ENCODE data around the gene RAP1A. TPM values are rescaled to one million over a fixed set of nuclear protein-coding genes. Genes with fewer than 3 reads are reported as not detected.

Gene RAP1A
- total RNA-seq, 4 donors from 2014 or later = 34.0 to 87.2 (median 57.7) TPM

- intact Hi-C loops (cut with DNase I; ENCODE audit: low total_unique reads) (no loop called here), in situ Hi-C loops (cut with MboI; ENCODE audit: low pct_ligation_motif_present in 1 of 4, low pct_unique_long_range_greater_than_20kb in 1 of 4, low sequenced_read_pairs in 3 of 4) (no loop called here)
- TF ChIP-seq EP300 (IDR thresholded peaks at IDR 0.05; ENCODE audit: low read depth) (no peak), POLR2AphosphoS5 (IDR thresholded peaks at IDR 0.05) (no peak), POLR2A (IDR thresholded peaks at IDR 0.05) (no peak), CTCF (IDR thresholded peaks at IDR 0.05) (no peak)
- Histone ChIP-seq H3K36me3 (no peaks in the 10 kb centered on the region), H3K4me3 (no peak overlapping the region), H3K27ac (no peak overlapping the region), H3K9me3 (no peaks in the 10 kb centered on the region), H3K27me3 (no peaks in the 10 kb centered on the region), H3K4me1 (peaks cover 0 to 9% (median 7%) of the 10 kb centered on the region in 4 donors)
- 84 to 100% methylated on average over 1 to 2 of the region's 2 CpGs for WGBS, 2 donors (ENCODE audit: low coverage in 1 of 2)
- no peak for DNase-seq
These were observed 33.5 kb upstream of the RAP1A start for GRCh38 chr1:111586112-111586511.

GRCh38 chr1:111587509-111588174, 31.9 kb upstream of the RAP1A start:
- Histone ChIP-seq H3K27ac (no peak overlapping the region), H3K4me1 (peaks cover 6 to 14% (median 11%) of the 10 kb centered on the region in 4 donors), H3K27me3 (no peaks in the 10 kb centered on the region), H3K36me3 (no peaks in the 10 kb centered on the region), H3K4me3 (no peak overlapping the region), H3K9me3 (no peaks in the 10 kb centered on the region)
- no peak for DNase-seq
- intact Hi-C loops (cut with DNase I; ENCODE audit: low total_unique reads) (no loop called here), in situ Hi-C loops (cut with MboI; ENCODE audit: low pct_ligation_motif_present in 1 of 4, low pct_unique_long_range_greater_than_20kb in 1 of 4, low sequenced_read_pairs in 3 of 4) (no loop called here)
- 64 to 70% methylated on average over 4 of the region's 4 CpGs for WGBS, 2 donors (ENCODE audit: low coverage in 1 of 2)
- TF ChIP-seq CTCF (IDR thresholded peaks at IDR 0.05) (no peak), EP300 (IDR thresholded peaks at IDR 0.05; ENCODE audit: low read depth) (no peak), POLR2AphosphoS5 (IDR thresholded peaks at IDR 0.05) (no peak), POLR2A (IDR thresholded peaks at IDR 0.05) (no peak)

- no peak for DNase-seq
- in situ Hi-C loops (cut with MboI; ENCODE audit: low pct_ligation_motif_present in 1 of 4, low pct_unique_long_range_greater_than_20kb in 1 of 4, low sequenced_read_pairs in 3 of 4) = no loop called here
- 78 to 79% methylated on average over 6 of the region's 6 CpGs for WGBS, 2 donors (ENCODE audit: low coverage in 1 of 2)
These were observed 27.7 kb upstream of the RAP1A start for GRCh38 chr1:111591937-111592336.

More at GRCh38 chr1:111591937-111592336, 27.7 kb upstream of the RAP1A start:
- H3K9me3 ChIP-seq = no peaks in the 10 kb centered on the region
- H3K36me3 ChIP-seq = no peaks in the 10 kb centered on the region
- H3K27me3 ChIP-seq = no peaks in the 10 kb centered on the region
- H3K4me1 ChIP-seq = peaks cover 22 to 53% (median 31%) of the 10 kb centered on the region in 4 donors
- intact Hi-C loops (cut with DNase I; ENCODE audit: low total_unique reads) = no loop called here
- peak overlapping the region; percentile 81 to 84 (median 82) for H3K27ac ChIP-seq
- TF ChIP-seq CTCF (IDR thresholded peaks at IDR 0.05) (no peak), POLR2AphosphoS5 (IDR thresholded peaks at IDR 0.05) (no peak), POLR2A (IDR thresholded peaks at IDR 0.05) (no peak), EP300 (IDR thresholded peaks at IDR 0.05; ENCODE audit: low read depth) (no peak)
- H3K4me3 ChIP-seq = no peak overlapping the region

All from transverse colon (tissue), 4 donors.